OCI-LY7 (cell line): Measurements from ENCODE around the gene HARBI1.

Experiments
- CTCF ChIP-seq: fragments of 200-600 bp; sonication (generic); conservative IDR thresholded peaks from 2 replicates; pipeline ENCODE4 v1.5.1; 2014; ENCODE audit warnings: mild to moderate bottlenecking, antibody characterized with exemption, low read length, moderate library complexity, mixed read lengths
- EZH2phosphoT487 ChIP-seq: fragments of 200-600 bp; sonication (generic); IDR thresholded peaks from 2 replicates; pipeline ENCODE4 v1.6.1; 2018; ENCODE audit warnings: low read depth, borderline replicate concordance, mild to moderate bottlenecking, mixed run types, antibody characterized with exemption, low read length, moderate library complexity, mixed read lengths

GRCh38 chr11:46662366-46662765 lies 45.3 kb upstream of the HARBI1 start:
- TF ChIP-seq EZH2phosphoT487 (no peak), CTCF (no peak)
